LNCaP clone FGC (cell line): Measurements from ENCODE around the gene CDK3.

Experiments
- DNase-seq: peaks from one replicate; pipeline ENCODE4 v3.0.0-alpha.2; 2011; ENCODE audit warnings: low read depth
- H3K4me3 ChIP-seq: 2 replicates; pipeline ENCODE4 v1.5.1; 2011; ENCODE audit warnings: mild to moderate bottlenecking, low read depth, low read length, control low read depth
- TF ChIP-seq, protein P1 (sequence below): IDR thresholded peaks from 2 replicates; pipeline ENCODE4 v1.5.1; 2012; ENCODE audit warnings: mild to moderate bottlenecking; ENCODE audit not compliant: control insufficient read depth, insufficient read depth; ENCODE audit errors: extremely low read depth

CDK3 gene

DNA sequence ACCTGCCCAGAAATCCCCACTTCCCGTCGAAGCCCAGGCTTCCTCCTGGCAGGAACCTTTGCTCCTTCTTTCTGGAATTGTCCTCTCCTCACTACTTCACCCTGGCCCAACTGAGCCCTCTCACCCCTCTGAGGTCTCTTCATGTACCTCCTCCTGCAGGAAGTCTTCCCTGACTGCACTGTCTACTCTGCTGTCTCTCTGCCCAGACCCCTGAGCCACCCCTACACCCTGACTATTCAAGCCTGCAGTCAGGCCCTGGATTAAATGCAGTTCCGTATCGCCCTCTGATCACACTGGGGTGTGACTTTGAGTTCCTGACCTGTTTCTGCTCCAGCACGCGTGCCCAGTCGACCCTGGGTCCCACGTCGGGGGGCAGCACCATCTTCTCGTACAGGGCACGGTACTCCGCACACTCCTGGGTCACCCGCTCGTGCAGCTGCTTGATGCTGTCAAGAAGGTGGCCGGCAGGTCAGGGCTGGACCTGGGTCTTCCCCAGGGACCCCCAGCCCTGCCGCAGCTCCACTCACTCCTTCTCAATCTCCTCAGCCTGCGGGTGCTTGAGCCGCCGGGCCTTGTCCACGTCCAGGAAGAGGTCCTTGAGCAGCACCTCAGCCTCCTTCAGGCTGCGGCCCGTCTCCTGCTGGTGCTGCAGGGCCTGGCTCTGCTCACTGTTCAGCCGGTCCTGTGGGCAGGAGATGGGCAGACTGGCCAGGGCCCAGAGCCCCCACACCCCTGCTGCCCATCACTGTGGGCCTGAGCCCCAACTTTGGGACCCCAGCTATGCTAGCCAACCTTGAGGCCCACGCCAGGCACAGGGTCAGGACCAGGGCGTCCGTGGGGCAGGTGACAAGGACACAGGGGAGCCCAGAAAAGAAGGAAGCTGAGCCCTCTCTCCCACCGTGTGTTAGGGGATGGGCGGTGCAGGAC, 22.6 kb downstream of the CDK3 start:
- TF ChIP-seq, protein P1, sequence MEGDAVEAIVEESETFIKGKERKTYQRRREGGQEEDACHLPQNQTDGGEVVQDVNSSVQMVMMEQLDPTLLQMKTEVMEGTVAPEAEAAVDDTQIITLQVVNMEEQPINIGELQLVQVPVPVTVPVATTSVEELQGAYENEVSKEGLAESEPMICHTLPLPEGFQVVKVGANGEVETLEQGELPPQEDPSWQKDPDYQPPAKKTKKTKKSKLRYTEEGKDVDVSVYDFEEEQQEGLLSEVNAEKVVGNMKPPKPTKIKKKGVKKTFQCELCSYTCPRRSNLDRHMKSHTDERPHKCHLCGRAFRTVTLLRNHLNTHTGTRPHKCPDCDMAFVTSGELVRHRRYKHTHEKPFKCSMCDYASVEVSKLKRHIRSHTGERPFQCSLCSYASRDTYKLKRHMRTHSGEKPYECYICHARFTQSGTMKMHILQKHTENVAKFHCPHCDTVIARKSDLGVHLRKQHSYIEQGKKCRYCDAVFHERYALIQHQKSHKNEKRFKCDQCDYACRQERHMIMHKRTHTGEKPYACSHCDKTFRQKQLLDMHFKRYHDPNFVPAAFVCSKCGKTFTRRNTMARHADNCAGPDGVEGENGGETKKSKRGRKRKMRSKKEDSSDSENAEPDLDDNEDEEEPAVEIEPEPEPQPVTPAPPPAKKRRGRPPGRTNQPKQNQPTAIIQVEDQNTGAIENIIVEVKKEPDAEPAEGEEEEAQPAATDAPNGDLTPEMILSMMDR = no peak
- no peak for DNase-seq
- no peak overlapping the region for H3K4me3 ChIP-seq

DNA sequence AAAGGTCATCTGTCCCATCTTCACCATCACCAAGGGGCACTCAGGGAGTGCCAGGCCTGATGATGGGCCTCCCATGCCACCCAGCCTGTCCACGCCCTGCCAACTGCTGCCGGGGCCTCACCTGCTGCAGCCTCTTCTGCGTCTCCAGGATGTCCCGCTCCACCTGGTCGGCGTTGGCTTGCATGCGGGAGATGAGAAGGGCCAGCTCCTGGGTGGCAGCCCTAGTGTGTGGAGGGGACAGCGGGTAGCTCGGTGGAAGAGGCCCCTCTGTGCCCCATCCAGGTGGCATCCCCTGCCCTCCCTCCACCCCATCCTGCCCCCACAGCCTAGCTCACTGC, 23.2 kb downstream of the CDK3 start:
- no peak overlapping the region for H3K4me3 ChIP-seq
- DNase-seq = no peak
- TF ChIP-seq, protein P1 = no peak

DNA sequence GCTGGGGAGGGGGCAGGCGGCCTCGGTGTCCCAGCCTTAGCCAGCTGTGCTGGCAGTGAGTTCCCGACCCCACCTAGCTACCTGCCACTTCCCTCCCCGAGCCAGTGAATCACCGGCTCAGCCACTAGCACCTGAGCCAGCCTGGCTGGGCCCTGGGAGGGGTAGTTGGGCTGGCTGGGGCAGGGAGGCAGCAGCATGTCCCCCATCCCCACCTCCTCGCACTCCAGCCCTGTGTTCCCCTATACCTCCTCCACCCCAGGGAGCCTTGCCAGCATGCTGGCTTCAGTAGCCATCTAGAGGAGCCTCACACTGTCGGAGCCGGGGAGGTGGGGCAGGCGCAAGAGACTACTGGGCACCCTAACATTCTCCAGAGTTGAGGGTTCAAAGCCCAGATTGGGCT, 23.7 kb downstream of the CDK3 start:
- TF ChIP-seq, protein P1 = no peak
- no peak for DNase-seq
- H3K4me3 ChIP-seq = no peak overlapping the region

DNA sequence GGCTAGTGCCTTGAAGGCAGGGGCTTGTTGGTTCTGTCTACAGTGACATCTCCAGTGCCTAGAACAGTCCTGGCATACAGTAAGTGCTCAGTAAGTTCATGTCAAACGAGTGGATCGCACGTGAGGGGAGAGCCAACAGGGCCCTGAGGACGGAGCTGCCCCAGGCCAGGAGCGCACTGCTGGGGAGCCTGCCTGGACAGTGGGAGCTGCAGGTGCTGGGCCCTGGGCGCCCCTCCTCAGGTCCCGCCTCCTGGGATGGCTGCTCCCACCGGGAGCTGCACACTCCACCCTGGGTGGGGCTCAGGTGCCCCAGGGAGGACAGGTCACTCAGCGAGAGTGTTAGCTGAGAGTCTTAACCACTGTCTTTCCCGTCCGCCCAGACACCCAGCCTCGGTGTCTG, 24.6 kb downstream of the CDK3 start:
- H3K4me3 ChIP-seq = no peak overlapping the region
- TF ChIP-seq, protein P1 = no peak
- DNase-seq = no peak

DNA sequence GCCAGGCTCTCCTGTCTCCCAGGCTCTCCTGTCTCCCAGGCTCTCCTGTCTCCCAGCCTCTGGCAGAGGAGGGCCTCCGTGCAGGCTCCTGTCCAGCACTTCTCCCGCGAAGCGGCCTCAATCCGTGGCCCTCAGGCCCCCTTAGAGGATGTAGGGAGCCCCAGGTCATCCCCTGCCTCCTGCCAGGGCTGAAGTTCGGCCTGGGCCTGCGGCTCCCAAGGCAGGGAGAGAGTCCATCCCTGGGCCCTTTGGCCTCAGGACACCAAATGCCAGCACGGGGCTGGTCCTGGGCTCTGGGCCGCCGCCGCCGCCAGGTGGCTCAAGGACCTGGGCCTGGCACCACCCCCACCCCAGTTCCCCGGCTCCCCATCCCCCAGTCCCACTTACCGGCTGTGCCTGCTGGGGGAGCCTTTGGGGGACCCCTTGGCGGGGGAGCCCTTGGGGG, 26.1 kb downstream of the CDK3 start:
- TF ChIP-seq, protein P1 = no peak
- H3K4me3 ChIP-seq = peak overlapping the region; percentile 64
- DNase-seq = no peak

DNA sequence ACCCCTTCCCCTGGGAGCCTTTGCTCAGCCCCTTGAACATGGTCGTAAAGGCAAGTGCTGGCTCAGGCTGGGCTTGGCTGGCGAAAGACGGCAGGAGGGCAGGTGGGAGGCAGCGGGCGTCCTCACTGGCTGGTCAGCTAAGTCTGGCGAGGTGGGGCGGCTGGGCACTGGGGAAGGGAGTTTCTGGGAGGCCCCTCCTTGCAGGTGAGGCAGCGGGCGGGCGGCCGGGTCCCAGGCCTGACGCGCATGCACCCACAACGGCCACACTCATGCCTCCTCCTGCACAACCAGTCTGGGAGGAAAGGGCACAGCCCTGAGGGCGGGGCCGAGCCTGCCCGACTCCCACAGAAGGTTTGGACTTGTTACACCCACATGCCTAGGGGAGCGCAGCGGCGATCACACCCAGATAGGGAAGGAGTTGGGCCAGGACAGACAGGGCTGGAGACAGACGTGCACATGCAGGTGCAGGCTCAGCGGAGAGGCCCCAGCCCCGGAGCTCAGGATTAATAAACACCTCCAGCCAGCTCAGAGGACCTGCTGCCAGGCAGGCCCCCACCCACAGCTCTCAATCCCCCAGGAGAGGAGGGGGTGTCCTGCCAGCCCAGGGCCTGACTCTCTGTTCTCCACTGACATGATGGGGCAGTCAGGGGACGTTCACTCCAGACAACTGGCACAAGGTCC, 26.6 kb downstream of the CDK3 start, which contains the start of gene EVPL:
TSS of gene EVPL (minus strand) at position 148 of the 681 bp plus-strand sequence. CDS start at position 40, 108 bp downstream.
- DNase-seq = peak; percentile 74
- H3K4me3 ChIP-seq = peak within 1 kb of the TSS; percentile 64
- TF ChIP-seq, protein P1 = no peak
